Midbrain (tissue), 1 donor: Measurements from ENCODE around the gene SYNJ2.

Experiments
- DNase-seq: peaks from one replicate; lab custom pipeline; 2025; lab: John Stamatoyannopoulos, UW

SYNJ2 gene

GRCh38 chr6:157999168-158000051 is 17.7 kb downstream of the SYNJ2 start:
- peak; percentile 85 for DNase-seq

- no peak for DNase-seq
Observed at GRCh38 chr6:158000530-158001307, 19.1 kb downstream of the SYNJ2 start.

- no peak for DNase-seq
Observed at GRCh38 chr6:158002249-158002950, 20.7 kb downstream of the SYNJ2 start.

GRCh38 chr6:158002951-158003853 is 21.5 kb downstream of the SYNJ2 start:
- no peak for DNase-seq

- DNase-seq: no peak
Observed at GRCh38 chr6:158003910-158004700, 22.4 kb downstream of the SYNJ2 start.

- no peak for DNase-seq
Observed at GRCh38 chr6:158004701-158005095, 23.0 kb downstream of the SYNJ2 start.

- DNase-seq: no peak
Observed at GRCh38 chr6:158005626-158006180, 24.0 kb downstream of the SYNJ2 start.

GRCh38 chr6:158006331-158006730 is 24.7 kb downstream of the SYNJ2 start:
- DNase-seq: no peak

- DNase-seq: no peak
Observed at GRCh38 chr6:158006821-158007570, 25.3 kb downstream of the SYNJ2 start.

- DNase-seq: no peak
Observed at GRCh38 chr6:158008864-158009113, 27.1 kb downstream of the SYNJ2 start.

- peak; percentile 82 for DNase-seq
Observed at GRCh38 chr6:158009114-158009891, 27.6 kb downstream of the SYNJ2 start.

- no peak for DNase-seq
Observed at GRCh38 chr6:158009935-158010585, 28.4 kb downstream of the SYNJ2 start.

- no peak for DNase-seq
Observed at GRCh38 chr6:158010591-158011477, 29.2 kb downstream of the SYNJ2 start.

GRCh38 chr6:158011478-158011920 is 29.8 kb downstream of the SYNJ2 start:
- peak; percentile 83 for DNase-seq

GRCh38 chr6:158011980-158012566 is 30.4 kb downstream of the SYNJ2 start:
- DNase-seq: no peak

GRCh38 chr6:158013904-158014504 is 32.3 kb downstream of the SYNJ2 start:
- DNase-seq: no peak
